Stimulated activated CD4-positive, alpha-beta T cell treated with anti-CD3 and anti-CD28 coated beads, Interleukin-2, amount 100 ng/mL, for 24 hours (primary cell): ENCODE data around the gene GAA.

Experiments used
- DNase-seq, 2 donors: peaks; one replicate each; pipeline ENCODE4 v3.0.0-alpha.2; 2020

GAA gene

DNA sequence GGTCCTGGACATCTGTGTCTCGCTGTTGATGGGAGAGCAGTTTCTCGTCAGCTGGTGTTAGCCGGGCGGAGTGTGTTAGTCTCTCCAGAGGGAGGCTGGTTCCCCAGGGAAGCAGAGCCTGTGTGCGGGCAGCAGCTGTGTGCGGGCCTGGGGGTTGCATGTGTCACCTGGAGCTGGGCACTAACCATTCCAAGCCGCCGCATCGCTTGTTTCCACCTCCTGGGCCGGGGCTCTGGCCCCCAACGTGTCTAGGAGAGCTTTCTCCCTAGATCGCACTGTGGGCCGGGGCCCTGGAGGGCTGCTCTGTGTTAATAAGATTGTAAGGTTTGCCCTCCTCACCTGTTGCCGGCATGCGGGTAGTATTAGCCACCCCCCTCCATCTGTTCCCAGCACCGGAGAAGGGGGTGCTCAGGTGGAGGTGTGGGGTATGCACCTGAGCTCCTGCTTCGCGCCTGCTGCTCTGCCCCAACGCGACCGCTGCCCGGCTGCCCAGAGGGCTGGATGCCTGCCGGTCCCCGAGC lies 17.9 kb downstream of the GAA start:
- no peak for DNase-seq

DNA sequence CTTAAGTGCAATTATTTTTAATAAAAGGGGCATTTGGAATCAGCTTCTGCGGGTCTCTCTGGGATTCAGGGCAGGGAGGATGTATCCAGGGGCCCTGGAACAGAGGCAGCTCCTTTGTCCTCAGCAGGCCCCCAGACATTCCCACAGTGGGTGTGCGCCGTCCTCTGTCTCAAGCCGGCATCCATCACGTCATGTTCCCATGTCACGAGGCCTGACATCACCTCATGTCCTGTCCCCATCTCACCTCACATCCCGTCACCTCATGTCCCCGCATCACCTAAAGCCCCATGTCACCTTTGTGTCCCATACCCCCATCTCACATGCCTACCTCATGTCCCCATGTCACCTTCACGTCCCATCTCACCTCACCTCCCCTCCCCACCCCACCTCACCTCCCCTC lies 18.5 kb downstream of the GAA start:
- DNase-seq = no peak

- DNase-seq = no peak
Observed at GRCh38 chr17:80122026-80122575, 20.7 kb downstream of the GAA start.

- no peak for DNase-seq
Observed at GRCh38 chr17:80122926-80123505, 21.6 kb downstream of the GAA start.

GRCh38 chr17:80123791-80124190 lies 22.4 kb downstream of the GAA start:
- DNase-seq = no peak

DNA sequence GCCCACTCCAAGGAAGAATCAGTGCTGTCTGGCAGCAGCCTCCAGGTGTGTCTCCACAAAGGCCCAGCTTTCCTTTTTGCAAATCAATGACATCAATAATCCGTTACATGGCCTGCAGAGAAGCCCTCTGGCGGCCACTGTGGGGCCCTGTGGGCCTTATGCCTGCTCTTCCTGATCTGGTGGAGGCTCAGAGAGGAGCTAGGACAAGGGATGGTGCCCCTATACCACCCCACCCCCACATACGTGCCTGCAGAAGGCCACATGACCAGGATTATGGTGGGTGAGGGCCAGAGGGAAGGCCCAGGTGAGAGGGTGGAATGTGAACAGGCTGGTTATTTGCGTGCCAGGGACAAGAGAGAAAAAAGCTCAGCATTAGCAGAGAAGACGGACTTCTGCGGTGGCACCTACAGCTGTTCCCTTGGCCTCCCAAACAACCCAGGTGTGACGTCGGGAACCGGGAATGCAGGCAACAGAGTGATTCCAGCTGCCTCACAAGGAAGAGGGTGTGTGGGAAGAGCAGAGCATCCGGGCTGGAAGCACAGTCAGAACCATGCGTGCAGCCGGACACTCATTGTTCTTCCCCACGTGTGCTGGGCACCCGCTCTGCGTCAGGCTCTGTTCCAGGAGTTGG lies 23.1 kb downstream of the GAA start:
- no peak for DNase-seq

DNA sequence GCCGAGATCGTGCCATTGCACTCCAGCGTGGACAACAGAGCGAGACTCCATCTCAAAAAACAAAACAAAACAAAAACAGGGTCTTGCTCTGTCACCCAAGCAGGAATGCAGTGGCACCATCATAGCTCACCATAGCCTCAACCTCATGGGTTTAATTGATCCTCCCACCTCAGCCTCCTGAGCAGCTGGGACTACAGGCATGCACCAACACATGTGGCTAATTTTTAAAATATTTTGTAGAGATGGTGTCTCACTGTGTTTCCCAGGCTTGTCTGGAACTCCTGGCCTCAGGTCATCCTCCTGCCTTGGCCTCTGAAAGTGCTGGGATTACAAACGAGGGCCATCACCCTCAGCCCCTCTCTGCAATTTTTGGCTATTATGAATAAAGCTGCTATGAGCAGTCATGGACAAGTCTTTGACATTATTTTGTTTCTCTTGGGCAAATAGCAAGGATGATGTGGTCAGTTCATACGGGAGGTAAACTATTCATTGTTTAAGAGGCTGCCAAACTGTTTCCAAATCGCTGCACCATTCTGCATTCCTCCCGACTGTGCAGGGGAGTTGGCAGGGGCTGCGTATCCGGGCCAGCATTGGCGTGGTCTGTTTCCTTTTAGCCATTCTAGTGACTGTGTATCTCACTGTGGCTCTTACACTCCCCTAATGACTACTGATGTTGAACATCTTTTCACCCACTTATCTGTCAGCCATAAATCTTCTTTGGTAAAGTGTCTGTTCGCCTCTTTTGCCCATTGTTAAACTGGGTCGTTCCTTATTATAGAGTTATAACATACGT lies 24.5 kb downstream of the GAA start:
- DNase-seq = no peak

GRCh38 chr17:80126449-80126715 lies 25.0 kb downstream of the GAA start:
- no peak for DNase-seq

- DNase-seq = no peak
Observed at GRCh38 chr17:80129006-80129565, 27.7 kb downstream of the GAA start.

- no peak for DNase-seq
Observed at GRCh38 chr17:80130992-80131391, 29.6 kb downstream of the GAA start.

GRCh38 chr17:80132906-80133625 lies 31.7 kb downstream of the GAA start:
- DNase-seq = no peak

- DNase-seq = no peak
Observed at GRCh38 chr17:80133626-80133970, 32.2 kb downstream of the GAA start.

DNA sequence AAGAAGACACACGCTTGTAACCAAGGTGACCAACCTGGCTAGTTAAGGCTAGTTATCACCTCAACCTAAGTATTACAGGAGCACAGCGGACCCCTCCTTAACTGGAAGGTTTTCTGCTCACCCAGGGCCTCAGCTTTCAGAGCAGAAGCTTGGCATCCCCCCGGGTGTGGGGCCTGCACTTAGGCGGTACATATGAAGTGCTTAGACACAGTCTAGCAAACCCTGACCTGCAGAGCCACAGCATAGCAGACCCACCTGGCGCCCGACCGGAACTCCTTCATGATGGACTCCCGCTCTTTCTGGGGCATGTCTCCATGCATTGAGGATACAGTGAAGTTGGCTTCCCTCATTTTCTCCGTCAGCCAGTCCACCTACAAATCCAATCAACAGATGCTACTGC lies 35.8 kb downstream of the GAA start:
- DNase-seq = no peak

DNA sequence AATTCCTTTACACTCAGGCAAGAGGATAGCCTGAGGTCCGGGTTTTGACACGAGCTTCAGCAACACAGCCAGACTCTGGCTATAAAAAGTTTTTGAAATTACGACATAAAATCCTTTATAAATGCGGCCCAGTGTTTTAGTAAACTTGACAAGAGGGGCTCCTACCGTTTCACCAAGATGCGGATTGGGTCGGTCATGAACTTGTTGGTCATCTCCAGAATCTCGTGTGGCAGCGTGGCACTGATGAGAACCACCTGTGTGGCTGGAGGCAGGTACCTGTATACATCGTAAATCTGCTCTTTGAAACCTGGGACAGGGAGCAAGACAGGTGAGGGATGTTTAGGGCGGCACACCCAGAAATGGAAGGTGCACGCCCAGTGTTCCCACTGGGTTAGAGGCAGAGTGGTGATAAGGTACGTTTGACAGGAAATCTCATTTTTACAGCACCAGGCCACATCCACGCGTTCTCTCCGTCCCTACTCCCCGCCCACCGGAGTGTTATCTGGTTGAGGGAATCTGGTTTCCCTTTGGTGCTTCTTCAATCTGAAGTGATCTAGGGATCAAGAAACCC lies 37.6 kb downstream of the GAA start:
- DNase-seq = no peak

DNA sequence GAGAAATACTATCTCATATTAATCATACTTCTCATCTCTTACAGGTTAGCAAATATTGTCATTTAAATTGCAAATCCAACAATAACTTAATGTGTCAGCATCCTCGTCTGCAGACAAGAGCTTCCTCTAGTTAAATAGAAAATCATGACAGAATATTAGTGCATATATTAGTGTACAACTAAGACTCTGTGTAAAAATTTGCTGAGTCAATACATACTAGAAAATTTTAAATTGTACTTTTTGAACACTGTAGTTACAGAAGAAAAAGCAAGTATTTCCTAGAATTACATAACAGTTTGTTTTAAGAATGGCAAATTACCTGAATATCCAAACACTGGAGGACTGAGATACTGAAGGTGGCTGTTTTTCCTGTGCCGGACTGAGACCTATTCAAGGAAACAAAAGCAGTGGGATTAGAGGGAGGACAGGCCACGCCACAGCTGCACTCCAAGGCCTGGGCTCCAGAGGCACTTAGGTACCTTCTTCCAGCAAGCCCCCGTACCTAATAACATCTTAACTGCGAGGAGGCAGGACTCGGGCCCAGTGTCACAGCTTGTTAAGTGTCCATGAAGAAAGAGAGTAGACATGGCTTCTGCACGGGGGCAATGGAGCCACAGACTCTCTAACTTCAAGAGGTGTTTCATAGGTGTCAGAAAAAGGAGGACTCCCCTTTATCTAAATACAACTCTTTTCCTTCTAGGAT lies 40.2 kb downstream of the GAA start:
- no peak for DNase-seq

DNA sequence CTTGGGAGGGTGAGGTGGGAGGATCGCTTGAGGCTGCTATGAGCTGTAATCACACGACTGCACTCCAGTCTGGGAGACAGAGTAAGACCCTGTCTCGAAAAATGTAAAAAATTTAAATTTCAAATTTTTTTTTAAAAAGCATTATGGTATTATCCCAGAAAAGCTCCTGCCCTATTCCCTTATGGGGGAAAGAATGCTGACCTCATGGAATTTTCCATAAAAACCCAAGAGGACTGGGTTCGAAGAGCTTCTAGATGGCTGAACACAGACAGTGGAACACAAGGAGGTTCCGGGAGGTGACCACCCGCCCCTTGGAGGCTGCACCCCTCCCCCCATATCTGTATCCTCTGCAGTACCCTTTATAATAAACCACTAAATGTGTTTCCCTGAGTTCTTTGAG lies 41.5 kb downstream of the GAA start:
- DNase-seq = no peak

DNA sequence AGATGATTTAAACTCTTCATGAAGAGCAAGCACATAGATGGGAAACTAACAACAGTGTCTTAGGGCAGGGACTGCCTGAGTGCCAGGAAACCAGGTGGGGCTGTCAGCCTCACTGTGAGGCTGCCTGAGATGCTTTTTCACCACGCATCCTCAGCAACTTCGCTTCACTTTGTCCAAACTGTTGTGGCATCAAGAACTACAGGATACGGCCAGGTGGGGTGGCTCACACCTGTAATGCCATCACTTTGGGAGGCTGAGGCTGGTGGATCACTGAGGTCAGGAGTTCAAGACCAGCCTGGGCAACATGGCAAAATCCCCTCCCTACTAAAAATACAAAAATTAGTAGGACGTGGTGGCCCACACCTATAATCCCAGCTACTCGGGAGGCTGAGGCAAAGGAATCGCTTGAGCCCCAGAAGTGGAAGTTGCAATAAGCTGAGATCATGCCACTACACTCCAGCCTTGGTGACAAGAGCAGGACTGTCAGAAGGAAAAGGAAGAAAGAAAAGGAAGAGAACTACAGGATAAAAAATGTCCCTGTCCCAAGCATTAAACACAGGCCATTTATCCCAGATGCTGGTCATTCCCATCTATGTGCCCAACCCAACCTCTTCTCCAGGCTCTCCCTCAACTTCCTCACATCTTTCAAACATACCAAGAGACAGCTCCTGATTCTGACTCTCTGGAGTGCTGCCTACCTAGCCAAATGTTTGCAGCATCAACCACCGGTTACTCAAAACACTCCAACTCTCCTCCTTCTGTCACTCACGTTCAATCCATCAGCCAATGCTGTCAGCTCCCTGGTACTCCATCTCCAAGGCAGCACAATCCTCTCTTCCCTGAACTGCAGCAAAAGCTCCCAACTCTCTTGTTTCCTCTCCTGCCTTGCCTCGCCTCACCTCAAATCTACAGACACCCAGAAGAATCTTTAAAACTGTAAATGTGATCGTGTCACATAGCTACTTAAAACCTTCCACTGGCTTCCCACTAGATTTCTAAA lies 44.0 kb downstream of the GAA start:
- DNase-seq = no peak

- peak; percentile 25 to 26 for DNase-seq
Observed at GRCh38 chr17:80146121-80147034, 45.0 kb downstream of the GAA start.

DNA sequence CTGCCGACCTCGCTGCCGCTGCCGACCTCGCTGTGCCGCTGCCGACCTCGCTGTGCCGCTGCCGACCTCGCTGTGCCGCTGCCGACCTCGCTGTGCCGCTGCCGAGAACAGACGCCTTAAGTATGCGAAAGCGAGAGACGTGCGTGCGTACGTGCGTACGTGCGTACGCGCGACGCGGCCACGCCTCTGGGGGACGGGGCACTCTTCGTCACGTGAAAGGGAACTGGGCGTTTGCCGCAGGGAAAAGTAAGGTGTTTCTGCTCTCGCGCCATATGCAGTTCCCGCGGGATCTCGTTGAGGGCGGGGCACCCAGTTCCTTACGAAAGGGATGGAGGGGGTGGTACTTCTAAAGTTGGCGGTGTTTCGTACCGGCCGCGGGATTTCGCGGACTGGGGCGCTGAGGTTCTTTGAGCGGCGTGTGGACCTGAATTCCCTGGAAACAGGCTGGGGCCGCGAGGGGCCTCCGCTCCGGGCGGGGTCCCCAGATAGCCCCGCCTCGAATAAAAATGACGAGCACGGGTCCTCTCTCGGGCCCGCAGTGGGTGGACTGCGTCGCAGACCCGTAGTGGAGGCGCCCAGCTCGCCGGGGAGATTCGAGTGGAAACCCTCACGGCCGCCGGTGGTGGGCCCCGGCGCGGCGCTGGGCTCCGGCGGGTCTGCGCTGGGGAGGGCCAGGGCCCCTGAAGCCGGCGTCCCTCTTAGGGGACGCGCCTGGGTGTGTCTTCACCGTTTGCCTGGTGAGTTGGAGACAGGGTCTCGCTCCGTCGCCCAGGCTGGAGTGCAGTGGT lies 45.8 kb downstream of the GAA start, which contains the start of gene EIF4A3:
Gene EIF4A3, minus strand, starts transcription at position 94 of the 788 bp plus-strand sequence. CDS start 167 bp downstream, outside the sequence.
- peak; percentile 96 to 97 for DNase-seq
